Measurements from ENCODE around the gene DPP6. TPM values are rescaled to one million over a fixed set of nuclear protein-coding genes. Genes with fewer than 3 reads are reported as not detected.

Gene DPP6
- total RNA-seq, 4 donors from 2014 or later: 1.8 to 33.7 (median 6.4) TPM

DNA sequence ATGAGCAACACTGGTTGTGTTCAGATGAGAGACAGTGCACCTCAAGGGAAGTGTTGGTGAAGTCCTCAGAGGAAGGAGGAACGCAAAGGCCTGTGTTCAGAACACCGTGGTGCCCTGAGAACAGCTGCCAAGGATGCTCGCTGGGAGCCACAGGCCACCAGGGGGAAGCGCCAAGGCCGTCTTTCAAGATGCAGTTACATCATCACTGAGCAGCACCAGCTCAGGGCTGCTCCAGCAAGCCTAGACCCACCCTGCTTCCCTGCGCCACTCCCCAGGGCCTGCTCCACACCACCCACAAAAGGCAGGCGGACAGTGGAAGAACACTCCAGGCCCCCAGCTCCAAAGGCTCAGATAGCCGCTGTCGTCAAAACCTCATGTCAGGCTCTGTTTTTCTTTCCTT, 378.8 kb downstream of the DPP6 start:
- no peaks in the 10 kb centered on the region for H3K36me3 ChIP-seq
- 90 to 93% methylated on average over 2 to 9 of the region's 9 CpGs for WGBS, 2 donors (ENCODE audit: low coverage in 1 of 2)
- TF ChIP-seq, protein P1, sequence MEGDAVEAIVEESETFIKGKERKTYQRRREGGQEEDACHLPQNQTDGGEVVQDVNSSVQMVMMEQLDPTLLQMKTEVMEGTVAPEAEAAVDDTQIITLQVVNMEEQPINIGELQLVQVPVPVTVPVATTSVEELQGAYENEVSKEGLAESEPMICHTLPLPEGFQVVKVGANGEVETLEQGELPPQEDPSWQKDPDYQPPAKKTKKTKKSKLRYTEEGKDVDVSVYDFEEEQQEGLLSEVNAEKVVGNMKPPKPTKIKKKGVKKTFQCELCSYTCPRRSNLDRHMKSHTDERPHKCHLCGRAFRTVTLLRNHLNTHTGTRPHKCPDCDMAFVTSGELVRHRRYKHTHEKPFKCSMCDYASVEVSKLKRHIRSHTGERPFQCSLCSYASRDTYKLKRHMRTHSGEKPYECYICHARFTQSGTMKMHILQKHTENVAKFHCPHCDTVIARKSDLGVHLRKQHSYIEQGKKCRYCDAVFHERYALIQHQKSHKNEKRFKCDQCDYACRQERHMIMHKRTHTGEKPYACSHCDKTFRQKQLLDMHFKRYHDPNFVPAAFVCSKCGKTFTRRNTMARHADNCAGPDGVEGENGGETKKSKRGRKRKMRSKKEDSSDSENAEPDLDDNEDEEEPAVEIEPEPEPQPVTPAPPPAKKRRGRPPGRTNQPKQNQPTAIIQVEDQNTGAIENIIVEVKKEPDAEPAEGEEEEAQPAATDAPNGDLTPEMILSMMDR (IDR thresholded peaks at IDR 0.05): no peak
- TF ChIP-seq POLR2AphosphoS5 (IDR thresholded peaks at IDR 0.05) (no peak), POLR2A (IDR thresholded peaks at IDR 0.05) (no peak), EP300 (IDR thresholded peaks at IDR 0.05; ENCODE audit: low read depth) (no peak)

DNA sequence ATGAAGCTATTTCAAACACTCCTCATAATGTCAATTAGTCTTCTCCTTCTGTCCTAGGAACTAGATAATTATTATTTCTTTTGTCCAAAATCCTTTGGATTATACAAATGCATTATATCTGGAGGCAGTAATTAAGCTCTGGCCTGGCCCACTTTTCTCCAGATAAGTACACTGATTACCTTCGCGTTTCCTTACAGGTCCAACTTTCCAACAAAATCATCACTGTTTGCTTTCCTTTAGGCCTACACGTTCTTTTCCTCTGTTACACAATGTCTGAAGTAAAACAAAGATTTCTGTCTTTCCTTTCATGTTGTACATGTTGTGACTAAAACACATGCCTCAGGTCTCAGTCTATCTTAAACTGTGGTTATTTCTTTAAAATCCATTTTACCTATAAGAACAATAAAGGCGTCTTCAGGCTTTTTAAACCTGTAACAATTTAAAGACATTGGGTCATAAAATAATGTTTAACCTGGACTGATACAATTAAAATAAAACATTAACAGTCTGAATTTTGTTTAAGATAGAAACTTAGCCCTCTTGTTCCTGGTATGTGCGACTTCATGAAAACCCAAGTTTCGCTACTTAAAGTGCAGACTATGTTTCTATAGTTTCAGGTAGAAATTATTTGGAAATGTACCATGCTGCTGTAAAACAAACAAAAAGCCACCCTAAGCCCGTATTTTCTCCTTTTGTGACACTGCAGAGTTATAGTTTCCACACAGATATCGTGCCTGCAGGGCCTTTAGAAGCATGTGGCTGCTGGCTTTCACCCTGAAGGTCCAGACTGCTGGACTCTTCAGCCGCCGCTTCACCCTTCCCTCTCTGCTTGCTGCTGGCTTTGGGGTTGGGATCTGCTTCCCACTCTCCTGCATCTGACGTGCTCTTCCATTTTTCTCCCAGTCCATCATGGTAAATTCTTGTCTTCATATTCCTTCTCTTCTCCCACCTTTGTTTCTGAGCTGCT, 381.7 kb downstream of the DPP6 start:
- no peaks in the 10 kb centered on the region for H3K9me3 ChIP-seq
- no peaks in the 10 kb centered on the region for H3K36me3 ChIP-seq
- H3K27ac ChIP-seq: peak overlapping the region in 2 of 4 donors; percentile 20 to 34
- WGBS, 2 donors (ENCODE audit: low coverage in 1 of 2): 44 to 52% methylated on average over 11 of the region's 11 CpGs
- in situ Hi-C loops (cut with MboI; ENCODE audit: low pct_ligation_motif_present in 1 of 4, low pct_unique_long_range_greater_than_20kb in 1 of 4, low sequenced_read_pairs in 3 of 4): no loop called here
- H3K4me1 ChIP-seq: peaks cover 0 to 12% (median 2%) of the 10 kb centered on the region in 4 donors
- TF ChIP-seq, protein P1 (IDR thresholded peaks at IDR 0.05): no peak
- TF ChIP-seq EP300 (IDR thresholded peaks at IDR 0.05; ENCODE audit: low read depth): no peak
- TF ChIP-seq POLR2AphosphoS5 (IDR thresholded peaks at IDR 0.05): no peak
- no peak for TF ChIP-seq POLR2A (IDR thresholded peaks at IDR 0.05)
- no peaks in the 10 kb centered on the region for H3K27me3 ChIP-seq
- intact Hi-C loops (cut with DNase I; ENCODE audit: low total_unique reads): no loop called here
- no peak for DNase-seq
- H3K4me3 ChIP-seq: no peak overlapping the region

More for the DNA sequence above, 378.8 kb downstream of the DPP6 start:
- in situ Hi-C loops (cut with MboI; ENCODE audit: low pct_ligation_motif_present in 1 of 4, low pct_unique_long_range_greater_than_20kb in 1 of 4, low sequenced_read_pairs in 3 of 4) (no loop called here), intact Hi-C loops (cut with DNase I; ENCODE audit: low total_unique reads) (no loop called here)
- Histone ChIP-seq H3K4me1 (peaks cover 0 to 12% (median 2%) of the 10 kb centered on the region in 4 donors), H3K9me3 (no peaks in the 10 kb centered on the region), H3K27me3 (no peaks in the 10 kb centered on the region), H3K4me3 (no peak overlapping the region), H3K27ac (no peak overlapping the region)
- no peak for DNase-seq

DNA sequence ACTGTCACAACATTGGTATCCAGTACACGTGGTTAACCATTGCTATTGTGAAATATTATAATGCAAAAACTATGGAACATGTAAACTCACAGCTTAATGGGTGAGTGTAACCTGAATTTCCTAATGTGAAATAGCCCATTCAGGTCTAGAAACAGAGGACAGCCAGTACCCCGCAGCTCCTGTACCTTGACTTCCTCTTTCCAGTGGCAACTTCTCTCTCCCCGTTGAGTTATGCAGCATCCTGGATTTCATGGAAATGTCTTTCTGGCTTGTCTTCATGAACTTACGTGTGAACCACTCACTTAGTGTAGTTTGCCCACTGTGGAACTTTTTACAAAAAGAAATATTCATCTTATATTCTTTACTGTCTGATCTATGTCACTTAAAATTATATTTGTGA, 384.4 kb downstream of the DPP6 start:
- WGBS, 2 donors (ENCODE audit: low coverage in 1 of 2): 75 to 88% methylated on average over 3 to 4 of the region's 4 CpGs
- in situ Hi-C loops (cut with MboI; ENCODE audit: low pct_ligation_motif_present in 1 of 4, low pct_unique_long_range_greater_than_20kb in 1 of 4, low sequenced_read_pairs in 3 of 4): no loop called here
- peaks cover 0 to 12% (median 2%) of the 10 kb centered on the region in 4 donors for H3K4me1 ChIP-seq
- H3K36me3 ChIP-seq: no peaks in the 10 kb centered on the region
- H3K4me3 ChIP-seq: no peak overlapping the region
- no peaks in the 10 kb centered on the region for H3K9me3 ChIP-seq
- H3K27me3 ChIP-seq: no peaks in the 10 kb centered on the region
- TF ChIP-seq POLR2A (IDR thresholded peaks at IDR 0.05) (no peak), EP300 (IDR thresholded peaks at IDR 0.05; ENCODE audit: low read depth) (no peak), POLR2AphosphoS5 (IDR thresholded peaks at IDR 0.05) (no peak)
- TF ChIP-seq, protein P1 (IDR thresholded peaks at IDR 0.05): no peak
- H3K27ac ChIP-seq: no peak overlapping the region
- no peak for DNase-seq
- intact Hi-C loops (cut with DNase I; ENCODE audit: low total_unique reads): no loop called here

DNA sequence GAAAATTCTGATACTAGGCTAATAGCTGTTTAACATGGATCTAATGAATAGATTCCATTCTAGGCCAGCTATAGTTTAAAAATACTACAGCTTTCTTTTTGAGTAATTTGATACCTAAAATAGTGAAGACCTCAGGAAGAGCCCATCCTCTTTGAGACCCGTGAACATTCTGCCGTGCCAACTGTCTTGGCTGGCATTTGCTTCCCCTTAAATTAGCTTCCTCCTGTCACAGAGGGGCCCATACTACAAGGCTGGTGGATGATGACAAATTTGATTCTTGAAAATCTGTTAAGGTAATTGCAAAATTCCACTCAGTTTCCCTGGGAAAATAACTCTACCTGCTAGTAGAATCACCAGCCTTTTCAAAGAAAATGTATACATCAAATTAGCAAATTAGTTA, 385.0 kb downstream of the DPP6 start:
- TF ChIP-seq, protein P1 (IDR thresholded peaks at IDR 0.05): no peak
- TF ChIP-seq POLR2A (IDR thresholded peaks at IDR 0.05) (no peak), POLR2AphosphoS5 (IDR thresholded peaks at IDR 0.05) (no peak), EP300 (IDR thresholded peaks at IDR 0.05; ENCODE audit: low read depth) (no peak)
- no peaks in the 10 kb centered on the region for H3K36me3 ChIP-seq
- WGBS, 2 donors (ENCODE audit: low coverage in 1 of 2): 82 to 100% methylated on average over 2 of the region's 2 CpGs
- intact Hi-C loops (cut with DNase I; ENCODE audit: low total_unique reads) (no loop called here), in situ Hi-C loops (cut with MboI; ENCODE audit: low pct_ligation_motif_present in 1 of 4, low pct_unique_long_range_greater_than_20kb in 1 of 4, low sequenced_read_pairs in 3 of 4) (no loop called here)
- H3K4me3 ChIP-seq: no peak overlapping the region
- H3K9me3 ChIP-seq: no peaks in the 10 kb centered on the region
- no peaks in the 10 kb centered on the region for H3K27me3 ChIP-seq
- no peak for DNase-seq
- peaks cover 0 to 12% (median 2%) of the 10 kb centered on the region in 4 donors for H3K4me1 ChIP-seq
- no peak overlapping the region for H3K27ac ChIP-seq

Measured in transverse colon (tissue), 4 donors.